Hepatocyte (in vitro differentiated cells): Measurements from ENCODE around the gene SLC18A2. TPM values are rescaled to one million over a fixed set of nuclear protein-coding genes. Genes with fewer than 3 reads are reported as not detected.

Experiments used
- DNase-seq: peaks from one replicate; pipeline ENCODE4 v3.0.0-alpha.2; 2016; ENCODE audit warnings: low spot score
- H2AFZ ChIP-seq: fragments of 200-600 bp; sonication (generic); 2 replicates; pipeline ENCODE4 v1.6.0; 2016; ENCODE audit warnings: antibody characterized with exemption, mild to moderate bottlenecking
- H3K27ac ChIP-seq: fragments of 200-600 bp; sonication (generic); 2 replicates; pipeline ENCODE4 v1.5.1; 2016; ENCODE audit warnings: mild to moderate bottlenecking
- H3K27me3 ChIP-seq: fragments of 200-600 bp; sonication (generic); 2 replicates; pipeline ENCODE4 v1.6.1; 2016
- H3K36me3 ChIP-seq: fragments of 200-600 bp; sonication (generic); replicated peaks from 2 replicates; pipeline ENCODE4 v1.5.1; 2016; ENCODE audit warnings: low read depth; ENCODE audit not compliant: insufficient read depth
- H3K4me1 ChIP-seq: fragments of 200-600 bp; sonication (generic); 2 replicates; pipeline ENCODE4 v1.5.1; 2016; ENCODE audit warnings: mild to moderate bottlenecking, moderate library complexity; ENCODE audit not compliant: insufficient read depth
- H3K4me2 ChIP-seq: fragments of 200-600 bp; sonication (generic); 2 replicates; pipeline ENCODE4 v1.6.0; 2016
- H3K4me3 ChIP-seq: fragments of 200-600 bp; sonication (generic); 2 replicates; pipeline ENCODE4 v1.5.1; 2016; ENCODE audit warnings: mild to moderate bottlenecking
- H3K79me2 ChIP-seq: fragments of 200-600 bp; sonication (generic); 2 replicates; pipeline ENCODE4 v1.6.0; 2017; ENCODE audit warnings: mild to moderate bottlenecking
- H3K9me2 ChIP-seq: fragments of 200-600 bp; sonication (generic); replicated peaks from 2 replicates; pipeline ENCODE4 v1.6.0; 2017; ENCODE audit warnings: mild to moderate bottlenecking; ENCODE audit not compliant: insufficient read depth
- H3K9me3 ChIP-seq: fragments of 200-600 bp; sonication (generic); 2 replicates; pipeline ENCODE4 v1.5.1; 2016; ENCODE audit warnings: low read depth, mild to moderate bottlenecking
- H4K20me1 ChIP-seq: fragments of 200-600 bp; sonication (generic); 2 replicates; pipeline ENCODE4 v1.6.0; 2016; ENCODE audit warnings: mild to moderate bottlenecking; ENCODE audit not compliant: insufficient read depth, poor library complexity, severe bottlenecking
- CTCF ChIP-seq: fragments of 200-600 bp; sonication (generic); IDR thresholded peaks from 2 replicates; pipeline ENCODE4 v1.5.1; 2016; ENCODE audit warnings: antibody characterized with exemption, mild to moderate bottlenecking; ENCODE audit not compliant: poor library complexity
- EZH2 ChIP-seq: fragments of 200-600 bp; sonication (generic); IDR thresholded peaks from 2 replicates; pipeline ENCODE4 v1.6.1; 2016; ENCODE audit warnings: antibody characterized with exemption, mild to moderate bottlenecking, borderline replicate concordance
- EZH2phosphoT487 ChIP-seq: fragments of 200-600 bp; sonication (generic); IDR thresholded peaks from one replicate; pipeline ENCODE4 v1.6.1; 2018; ENCODE audit warnings: antibody characterized with exemption, mild to moderate bottlenecking, low read depth, moderate library complexity; ENCODE audit not compliant: unreplicated experiment, severe bottlenecking
- WGBS: methylation state at CpG from one replicate; pipeline ENCODE4 v1.1.6; 2016; ENCODE audit warnings: low lambda C conversion rate; ENCODE audit errors: missing lambda C conversion rate; 5-methylcytosine and 5-hydroxymethylcytosine counted together
- polyA plus RNA-seq: library from polyadenylated mRNA; unstranded; fragments of >200 nt; fragmentation: Nextera tagmentation; extraction: Ambion mirVana; gene quantifications from 2 replicates; pipeline ENCODE4 v1.2.1, GENCODE V29; 2016
- total RNA-seq: library from RNA; depleted of rRNA; stranded (reverse); fragments of >200 nt; gene quantifications from 2 replicates; pipeline ENCODE4 v1.2.3, GENCODE V29; 2014

The SLC18A2 gene
- total and polyA plus RNA-seq, 2 experiments from 2014 or later = 1.3 to 1.6 TPM

- no peaks in the 10 kb centered on the region for H3K79me2 ChIP-seq
- no peak overlapping the region for H3K4me3 ChIP-seq
- no peaks in the 10 kb centered on the region for H4K20me1 ChIP-seq
- DNase-seq = no peak
- H2AFZ ChIP-seq = no peak overlapping the region
- no peaks in the 10 kb centered on the region for H3K27me3 ChIP-seq
- TF ChIP-seq EZH2phosphoT487 (no peak), CTCF (no peak), EZH2 (no peak)
- H3K4me2 ChIP-seq = no peak overlapping the region
- no peaks in the 10 kb centered on the region for H3K4me1 ChIP-seq
- no peaks in the 10 kb centered on the region for H3K36me3 ChIP-seq
- no peaks in the 10 kb centered on the region for H3K9me2 ChIP-seq
- 94% methylated on average over 4 of the region's 4 CpGs for WGBS
- no peaks in the 10 kb centered on the region for H3K9me3 ChIP-seq
- no peak overlapping the region for H3K27ac ChIP-seq
Measured at GRCh38 chr10:117268258-117268657, 27.3 kb downstream of the SLC18A2 start.

GRCh38 chr10:117268907-117269306 is 28.0 kb downstream of the SLC18A2 start:
- Histone ChIP-seq H3K27me3 (no peaks in the 10 kb centered on the region), H3K9me2 (no peaks in the 10 kb centered on the region), H3K4me2 (no peak overlapping the region), H3K4me3 (no peak overlapping the region), H3K9me3 (no peaks in the 10 kb centered on the region), H3K27ac (no peak overlapping the region), H3K79me2 (no peaks in the 10 kb centered on the region), H4K20me1 (no peaks in the 10 kb centered on the region), H3K36me3 (no peaks in the 10 kb centered on the region), H2AFZ (no peak overlapping the region), H3K4me1 (no peaks in the 10 kb centered on the region)
- no peak for DNase-seq
- no peak for TF ChIP-seq EZH2phosphoT487
- TF ChIP-seq EZH2 = no peak
- TF ChIP-seq CTCF = no peak
- WGBS = 96% methylated on average over 2 of the region's 2 CpGs

- no peaks in the 10 kb centered on the region for H3K9me2 ChIP-seq
- no peaks in the 10 kb centered on the region for H3K79me2 ChIP-seq
- no peak overlapping the region for H3K4me3 ChIP-seq
- no peaks in the 10 kb centered on the region for H3K4me1 ChIP-seq
- no peaks in the 10 kb centered on the region for H3K9me3 ChIP-seq
- DNase-seq = no peak
- no peak overlapping the region for H3K27ac ChIP-seq
- H3K4me2 ChIP-seq = no peak overlapping the region
- no peak overlapping the region for H2AFZ ChIP-seq
- H3K36me3 ChIP-seq = no peaks in the 10 kb centered on the region
- no peaks in the 10 kb centered on the region for H4K20me1 ChIP-seq
- no peaks in the 10 kb centered on the region for H3K27me3 ChIP-seq
- WGBS = 79% methylated on average over 3 of the region's 3 CpGs
- TF ChIP-seq EZH2phosphoT487 = no peak
- TF ChIP-seq CTCF = no peak
- TF ChIP-seq EZH2 = no peak
Measured at GRCh38 chr10:117271427-117271826, 30.5 kb downstream of the SLC18A2 start.
